Measurements from ENCODE around the gene TBRG4.

DNA sequence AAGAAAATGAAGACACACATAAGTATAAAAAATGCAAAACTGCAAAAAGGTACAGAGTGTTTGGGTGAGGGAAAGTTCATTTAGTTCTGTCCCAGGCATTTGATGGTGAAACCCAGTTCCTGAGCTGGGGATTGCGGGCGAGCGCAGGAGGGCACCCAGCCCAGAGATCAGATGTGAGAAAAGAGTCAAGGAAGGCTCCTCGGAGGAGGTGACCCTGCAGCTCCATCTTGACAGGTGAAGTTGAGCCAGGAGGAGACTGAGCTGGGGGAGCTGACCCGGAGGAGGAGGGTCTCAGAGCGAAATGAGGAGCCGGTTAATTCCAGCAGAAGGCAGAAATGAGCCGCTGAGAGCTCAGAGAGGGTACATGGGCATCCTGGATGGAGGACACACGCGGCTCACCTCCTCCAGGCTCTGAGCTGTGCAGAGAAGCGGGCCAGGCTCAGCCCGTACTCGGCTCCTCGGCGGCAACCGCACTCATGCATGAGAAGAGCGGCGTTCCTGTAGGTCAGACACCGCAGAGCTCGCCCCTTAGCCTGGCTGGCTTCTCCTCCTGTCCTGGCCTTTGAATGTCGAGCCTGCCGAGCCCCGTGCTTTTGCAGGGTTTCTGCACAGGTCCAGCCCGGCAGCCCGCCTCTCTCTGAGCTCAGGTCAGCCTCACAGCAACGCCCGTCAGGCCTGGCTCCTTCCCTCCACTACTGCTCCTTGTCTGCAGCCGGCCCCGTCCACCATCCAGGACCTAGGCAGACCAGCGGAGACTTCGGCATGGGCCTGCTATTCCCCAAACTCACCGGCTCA lies 36.6 kb upstream of the TBRG4 start:
- TF ChIP-seq EZH2 (IDR thresholded peaks at IDR 0.05; ENCODE audit: borderline replicate concordance, low read depth, low read length, severe bottlenecking) (no peak), JUN (IDR thresholded peaks at IDR 0.05; ENCODE audit: borderline replicate concordance, insufficient read depth, insufficient read length, low read depth) (no peak), POLR2AphosphoS5 (IDR thresholded peaks at IDR 0.05; ENCODE audit: insufficient read depth, low read depth, low read length) (no peak), CTCF (IDR thresholded peaks at IDR 0.05; ENCODE audit: extremely low read depth in 1 of 2, insufficient read depth in 1 of 2, low read depth in 1 of 2, low read length in 2 of 2) (no peak), MYC (IDR thresholded peaks at IDR 0.05; ENCODE audit: low read depth, low read length) (no peak), GATA2 (IDR thresholded peaks at IDR 0.05; ENCODE audit: insufficient read depth, insufficient read length, low read depth, low read length) (no peak), MAX (IDR thresholded peaks at IDR 0.05; ENCODE audit: insufficient read depth, insufficient read length) (no peak), FOS (IDR thresholded peaks at IDR 0.05; ENCODE audit: borderline replicate concordance, insufficient read depth, low read length) (no peak)
